Measurements from ENCODE around the gene MRAS. TPM values are rescaled to one million over a fixed set of nuclear protein-coding genes. Genes with fewer than 3 reads are reported as not detected.

MRAS gene
- 25.9 and 33.8 TPM in 2 replicates for total RNA-seq

GRCh38 chr3:138347960-138348753 lies at the start of gene MRAS:
Gene MRAS (plus strand): TSS chr3:138348579. CDS start chr3:138372884, 24,305 bp downstream.

DNA sequence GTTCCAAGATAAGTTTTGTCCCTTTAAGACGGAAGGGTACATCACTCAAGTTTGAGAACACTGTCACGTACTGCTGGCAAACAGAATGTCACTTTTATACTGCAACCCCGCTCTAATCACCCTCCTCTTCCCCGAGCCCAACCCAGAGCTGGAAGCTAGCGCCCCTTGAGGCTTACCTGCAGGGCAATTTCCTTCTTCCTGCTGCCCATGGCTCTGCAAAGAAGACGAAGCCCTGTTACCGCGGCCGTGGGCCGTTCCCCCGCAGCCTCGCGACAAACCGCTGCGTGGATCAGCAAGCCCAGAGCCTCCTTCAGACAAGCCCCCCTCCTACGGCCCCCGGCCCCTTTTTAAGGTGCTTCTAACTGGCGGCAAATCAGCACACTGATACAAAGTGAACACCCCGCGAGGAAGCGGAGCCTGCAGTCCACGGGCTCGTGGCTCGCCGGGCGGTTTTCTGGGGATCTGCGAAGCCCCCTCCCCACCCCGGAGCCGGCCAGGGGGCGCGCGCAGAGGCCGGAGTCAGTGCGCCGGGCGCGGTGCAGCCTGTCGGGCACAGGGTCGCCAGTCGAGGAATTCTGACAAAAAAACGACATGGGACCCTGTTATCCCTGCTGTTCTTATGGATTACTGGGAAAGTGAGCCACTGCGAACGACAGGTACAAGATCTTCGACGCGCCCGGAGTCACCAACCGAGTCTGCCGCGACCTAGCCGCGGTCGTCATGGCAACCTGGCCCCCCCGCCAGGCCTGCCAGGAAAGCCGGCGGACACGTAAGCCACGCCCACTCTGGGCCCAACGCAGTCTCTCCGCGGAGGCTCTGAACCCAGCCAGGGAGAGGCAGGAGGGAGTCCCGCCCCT lies 19.0 kb upstream of the MRAS start, which contains the start of gene NME9:
TSS of gene NME9 (minus strand) at position 725 of the 857 bp plus-strand sequence. CDS start at position 209, 516 bp downstream.

DNA sequence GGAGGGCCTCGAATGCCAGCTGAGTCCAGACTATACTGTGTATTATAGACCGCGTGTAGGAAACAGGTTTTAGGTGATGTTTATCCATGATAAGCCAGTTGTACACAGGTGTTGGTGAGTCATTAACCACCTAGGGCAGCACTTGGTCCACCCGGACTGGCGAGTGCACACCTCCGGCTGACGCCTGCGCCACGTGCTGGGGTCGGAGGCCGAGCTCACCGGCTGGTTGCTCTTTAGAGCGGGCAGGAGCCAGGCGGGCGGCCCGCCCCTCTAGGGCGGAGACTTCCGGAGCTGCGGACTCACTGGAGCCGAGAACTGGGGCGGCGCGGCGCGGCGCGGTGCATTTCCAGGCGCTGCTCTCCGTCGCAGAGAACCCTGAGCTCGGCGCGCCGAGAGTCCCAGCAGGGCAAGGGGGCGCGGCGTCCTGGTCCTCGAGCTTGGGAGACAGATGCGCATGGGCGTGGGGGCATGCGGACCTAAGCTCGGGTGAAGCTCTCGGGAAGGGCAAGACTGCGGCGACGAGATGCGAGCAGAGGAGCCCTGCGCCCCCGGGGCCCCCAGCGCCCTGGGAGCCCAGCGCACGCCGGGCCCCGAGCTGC lies 86.0 kb downstream of the MRAS start, which contains the start of gene ESYT3:
TSS of gene ESYT3 (plus strand) at position 341 of the 599 bp plus-strand sequence. CDS start at position 524, 183 bp downstream.

Other genes starting within 250 kb of the MRAS start
- 22.0 and 28.5 TPM in 2 replicates for gene DZIP1L, start 233.0 kb upstream of the MRAS start, total RNA-seq
- not detected in 2 replicates for gene A4GNT, start 216.2 kb upstream of the MRAS start, total RNA-seq
- gene DBR1, start 173.7 kb upstream of the MRAS start, total RNA-seq: 14.7 and 22.2 TPM in 2 replicates
- gene ARMC8, start 161.3 kb upstream of the MRAS start, total RNA-seq: 50.2 and 51.6 TPM in 2 replicates
- not detected in 2 replicates for gene NME9, start 18.7 kb upstream of the MRAS start, total RNA-seq
- gene ESYT3, start 86.0 kb downstream of the MRAS start, total RNA-seq: 0.19 and 1.4 TPM in 2 replicates
- 19.6 and 26.8 TPM in 2 replicates for gene CEP70, start 245.7 kb downstream of the MRAS start, total RNA-seq